Endothelial cell of umbilical vein (primary cell): ENCODE data around the gene ESYT3. TPM values are rescaled to one million over a fixed set of nuclear protein-coding genes. Genes with fewer than 3 reads are reported as not detected.

Experiments
- BruUV-seq: library from RNA; stranded (reverse); fragments of 400-500 nt; replicated peaks from 2 replicates; lab custom pipeline; 2021; lab: Mats Ljungman, UMichigan
- CTCF ChIA-PET: fragments of 300-600, 350-600 bp; sonication (Branson Sonifier 250); formaldehyde crosslinking; loops from one replicate; lab custom pipeline; 2021; ENCODE audit warnings: antibody characterized with exemption, inconsistent platforms; lab: Charles Lee
- POLR2A ChIA-PET: fragments of 300-600, 350-600 bp; sonication (Branson Sonifier 250); formaldehyde crosslinking; loops from one replicate; lab custom pipeline; 2021; ENCODE audit warnings: antibody characterized with exemption, inconsistent platforms; lab: Charles Lee
- DNase-seq: peaks from one replicate; pipeline ENCODE4 v3.0.0-alpha.2; 2011; ENCODE audit warnings: low read depth, low spot score
- FAIRE-seq: peaks from 2 replicates; lab custom pipeline; 2011; peaks lifted over from hg19 to GRCh38; lab: Jason Lieb, UNC
- H2AFZ ChIP-seq: 2 replicates; pipeline ENCODE4 v1.6.0; 2012; ENCODE audit warnings: low read depth, low read length, control low read depth, inconsistent platforms
- H3K27ac ChIP-seq: 2 replicates; pipeline ENCODE4 v1.5.1; 2011; ENCODE audit warnings: low read depth, mild to moderate bottlenecking, control low read depth, low read length, moderate library complexity; ENCODE audit not compliant: insufficient read depth
- H3K27me3 ChIP-seq, 2 experiments: 2 replicates each; pipeline versions ENCODE4 v1.6.0 to v1.6.1; 2011; ENCODE audit warnings: low read length in 2 of 2, mixed read lengths in 1 of 2; ENCODE audit not compliant: control insufficient read depth in 2 of 2, insufficient read depth in 2 of 2
- H3K36me3 ChIP-seq, 2 experiments: 2 replicates in 1 of 2; 3 replicates in 1 of 2; pipeline ENCODE4 v1.5.1; 2011; ENCODE audit warnings: low read length in 2 of 2, mild to moderate bottlenecking in 1 of 2, moderate library complexity in 1 of 2; ENCODE audit not compliant: control insufficient read depth in 2 of 2, insufficient read depth in 2 of 2; ENCODE audit errors: extremely low read depth in 1 of 2
- H3K4me1 ChIP-seq: 3 replicates; pipeline ENCODE4 v1.5.1; 2011; ENCODE audit warnings: mild to moderate bottlenecking, low read length; ENCODE audit not compliant: control insufficient read depth, insufficient read depth; ENCODE audit errors: extremely low read depth
- H3K4me2 ChIP-seq: 2 replicates; pipeline ENCODE4 v1.6.1; 2011; ENCODE audit warnings: low read length, control low read depth, mixed read lengths; ENCODE audit not compliant: insufficient read depth
- H3K4me3 ChIP-seq, 3 experiments: fragments of 200-600 bp in 1 of 3; sonication (generic), shearing (Covaris generic) in 1 of 3; replicated peaks in 1 of 3; 2 replicates each; pipeline ENCODE4 v1.5.1; 2011 to 2016; ENCODE audit warnings: control low read depth in 3 of 3, low read length in 3 of 3, mild to moderate bottlenecking in 2 of 3, inconsistent platforms in 1 of 3, low read depth in 1 of 3, moderate library complexity in 1 of 3; ENCODE audit not compliant: insufficient read depth in 1 of 3
- H3K79me2 ChIP-seq: 2 replicates; pipeline ENCODE4 v1.6.0; 2012; ENCODE audit warnings: low read length, inconsistent platforms; ENCODE audit not compliant: control insufficient read depth, insufficient read depth
- H3K9ac ChIP-seq: replicated peaks from 2 replicates; pipeline ENCODE3; 2011; ENCODE audit warnings: low read length, control low read depth; ENCODE audit not compliant: insufficient read depth; ENCODE audit errors: extremely low read depth
- H3K9me1 ChIP-seq: replicated peaks from 3 replicates; pipeline ENCODE4 v1.6.0; 2011; ENCODE audit warnings: mild to moderate bottlenecking, low read length; ENCODE audit not compliant: control insufficient read depth, insufficient read depth; ENCODE audit errors: extremely low read depth
- H3K9me3 ChIP-seq: replicated peaks from 2 replicates; pipeline ENCODE4 v1.5.1; 2012; ENCODE audit warnings: low read length, inconsistent platforms; ENCODE audit not compliant: control insufficient read depth, insufficient read depth
- H4K20me1 ChIP-seq: replicated peaks from 2 replicates; pipeline ENCODE3; 2011; ENCODE audit warnings: mild to moderate bottlenecking, low read length; ENCODE audit not compliant: control insufficient read depth, insufficient read depth; ENCODE audit errors: extremely low read depth
- EZH2 ChIP-seq: IDR thresholded peaks from 2 replicates; pipeline ENCODE4 v1.6.1; 2012; ENCODE audit warnings: borderline replicate concordance, low read depth, mild to moderate bottlenecking, moderate library complexity, low read length, inconsistent platforms; ENCODE audit not compliant: severe bottlenecking
- FOS ChIP-seq: IDR thresholded peaks from 2 replicates; pipeline ENCODE4 v1.6.1; 2011; ENCODE audit warnings: mild to moderate bottlenecking, low read length, moderate library complexity, borderline replicate concordance; ENCODE audit not compliant: insufficient read depth
- GATA2 ChIP-seq: IDR thresholded peaks from 2 replicates; pipeline ENCODE4 v1.7.0; 2011; ENCODE audit warnings: low read depth, mild to moderate bottlenecking, moderate library complexity, mixed read lengths, low read length; ENCODE audit not compliant: insufficient read length, insufficient read depth
- JUN ChIP-seq: IDR thresholded peaks from 2 replicates; pipeline ENCODE4 v1.6.1; 2011; ENCODE audit warnings: borderline replicate concordance, low read depth; ENCODE audit not compliant: insufficient read length, insufficient read depth
- MYC ChIP-seq: IDR thresholded peaks from one replicate; pipeline ENCODE4 v1.6.1; 2011; ENCODE audit warnings: mild to moderate bottlenecking, low read depth, low read length
- POLR2A ChIP-seq: IDR thresholded peaks from 2 replicates; pipeline ENCODE4 v1.6.1; 2012; ENCODE audit warnings: low read depth, mild to moderate bottlenecking, control low read depth, low read length
- POLR2AphosphoS5 ChIP-seq: IDR thresholded peaks from 2 replicates; pipeline ENCODE4 v1.6.1; 2012; ENCODE audit warnings: low read depth, mild to moderate bottlenecking, control low read depth, low read length, moderate library complexity; ENCODE audit not compliant: insufficient read depth
- dilution Hi-C: fragments of 300-500 bp; cut with MboI; formaldehyde crosslinking; loops from one replicate; pipeline ENCODE4 v1.15.0; 2019; ENCODE audit warnings: low sequenced_read_pairs; ENCODE audit not compliant: extremely low pct_ligation_motif_present
- intact Hi-C: fragments of 100-400 bp; cut with micrococcal nuclease; formaldehyde crosslinking; loops from one replicate; pipeline ENCODE4 v1.10.0; 2022
- polyA plus RNA-seq, 4 experiments: library from polyadenylated mRNA; depleted of rRNA in 3 of 4; stranded (reverse) in 3 of 4; unstranded in 1 of 4; fragments of >200 nt; gene quantifications; 2 replicates each; pipeline versions ENCODE4 v1.2.1 to v1.2.3, GENCODE V29; 2011 to 2012; ENCODE audit warnings: missing spikeins in 1 of 4
- total RNA-seq: library from RNA; stranded (reverse); gene quantifications from 2 replicates; pipeline ENCODE4 v1.2.3, GENCODE V29; 2021
- TF ChIP-seq, protein P1 (sequence below): IDR thresholded peaks from 2 replicates; pipeline ENCODE4 v1.6.1; 2011; ENCODE audit not compliant: insufficient read depth, insufficient read length
- TF ChIP-seq, protein P2 (sequence below), 2 donors: IDR thresholded peaks; 1 replicate in 1 of 2; 2 replicates in 1 of 2; pipeline ENCODE4 v1.5.1; 2011; ENCODE audit warnings: low read length in 2 of 2, mild to moderate bottlenecking in 2 of 2, moderate library complexity in 2 of 2, control low read depth in 1 of 2, inconsistent platforms in 1 of 2, low read depth in 1 of 2; ENCODE audit not compliant: insufficient read depth in 1 of 2; ENCODE audit errors: extremely low read depth in 1 of 2

ESYT3 gene
- total and polyA plus RNA-seq, 2 donors (not counting 3 experiments of a cell fraction or from before 2014, with no cell fraction given): not detected

DNA sequence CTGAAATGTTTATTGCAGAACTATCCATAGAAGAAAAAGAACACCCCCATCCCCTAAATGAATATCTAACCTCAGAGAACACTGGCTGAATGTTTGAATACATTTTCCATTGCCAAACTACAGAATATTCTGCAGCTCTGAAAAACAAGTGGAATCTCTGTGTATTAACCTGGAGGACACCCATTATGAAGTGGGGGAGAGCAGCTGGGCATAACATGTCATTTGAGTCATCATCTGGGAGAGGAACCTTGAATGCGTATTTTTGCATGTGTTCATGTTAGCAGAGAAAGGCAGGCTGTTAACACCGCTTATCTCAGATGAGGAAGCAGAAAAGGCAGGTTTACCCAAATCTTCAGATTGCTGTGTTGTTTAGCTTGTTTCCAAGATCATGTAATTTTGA lies 31.5 kb downstream of the ESYT3 start:
- Histone ChIP-seq H3K36me3 (no peaks in the 10 kb centered on the region), H3K9me1 (no peaks in the 10 kb centered on the region), H4K20me1 (no peaks in the 10 kb centered on the region), H3K4me2 (no peak overlapping the region), H2AFZ (no peak overlapping the region), H3K4me3 (no peak overlapping the region), H3K79me2 (no peaks in the 10 kb centered on the region), H3K9ac (no peak overlapping the region), H3K27ac (no peak overlapping the region), H3K9me3 (no peaks in the 10 kb centered on the region), H3K27me3 (no peaks in the 10 kb centered on the region), H3K4me1 (no peaks in the 10 kb centered on the region)
- intact Hi-C loops (no loop called here), dilution Hi-C loops (no loop called here)
- no peak for DNase-seq
- ChIA-PET POLR2A (no interaction called here), CTCF (interaction anchor here (2.1 kb wide), 1 partner anchor 13 kb away, joined by 6 read pairs; no protein-coding TSS in a partner anchor)
- TF ChIP-seq EZH2 (no peak), POLR2AphosphoS5 (no peak), FOS (no peak), GATA2 (no peak), POLR2A (no peak), JUN (no peak), MYC (no peak)
- TF ChIP-seq, protein P1, sequence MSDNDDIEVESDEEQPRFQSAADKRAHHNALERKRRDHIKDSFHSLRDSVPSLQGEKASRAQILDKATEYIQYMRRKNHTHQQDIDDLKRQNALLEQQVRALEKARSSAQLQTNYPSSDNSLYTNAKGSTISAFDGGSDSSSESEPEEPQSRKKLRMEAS: no peak
- TF ChIP-seq, protein P2, sequence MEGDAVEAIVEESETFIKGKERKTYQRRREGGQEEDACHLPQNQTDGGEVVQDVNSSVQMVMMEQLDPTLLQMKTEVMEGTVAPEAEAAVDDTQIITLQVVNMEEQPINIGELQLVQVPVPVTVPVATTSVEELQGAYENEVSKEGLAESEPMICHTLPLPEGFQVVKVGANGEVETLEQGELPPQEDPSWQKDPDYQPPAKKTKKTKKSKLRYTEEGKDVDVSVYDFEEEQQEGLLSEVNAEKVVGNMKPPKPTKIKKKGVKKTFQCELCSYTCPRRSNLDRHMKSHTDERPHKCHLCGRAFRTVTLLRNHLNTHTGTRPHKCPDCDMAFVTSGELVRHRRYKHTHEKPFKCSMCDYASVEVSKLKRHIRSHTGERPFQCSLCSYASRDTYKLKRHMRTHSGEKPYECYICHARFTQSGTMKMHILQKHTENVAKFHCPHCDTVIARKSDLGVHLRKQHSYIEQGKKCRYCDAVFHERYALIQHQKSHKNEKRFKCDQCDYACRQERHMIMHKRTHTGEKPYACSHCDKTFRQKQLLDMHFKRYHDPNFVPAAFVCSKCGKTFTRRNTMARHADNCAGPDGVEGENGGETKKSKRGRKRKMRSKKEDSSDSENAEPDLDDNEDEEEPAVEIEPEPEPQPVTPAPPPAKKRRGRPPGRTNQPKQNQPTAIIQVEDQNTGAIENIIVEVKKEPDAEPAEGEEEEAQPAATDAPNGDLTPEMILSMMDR (IDR thresholded peaks at IDR 0.05; ENCODE audit: extremely low read depth in 1 of 2, insufficient read depth in 1 of 2, low read depth in 1 of 2, low read length in 2 of 2): no peak
- FAIRE-seq: no peak
- no TSS peak for BruUV-seq
